ENCODE measurements around the gene OTOP1. TPM values are rescaled to one million over a fixed set of nuclear protein-coding genes. Genes with fewer than 3 reads are reported as not detected.

The OTOP1 gene
- total RNA-seq, 4 donors from 2014 or later, result not detected

Other genes starting within 250 kb of the OTOP1 start
- gene TMEM128, start 21.3 kb upstream of the OTOP1 start, total RNA-seq, result 10 to 100 TPM in 3 of 4 donors, 1 to 10 TPM in 1; 9.4 to 27.3 (median 15.3) TPM
- 10 to 100 TPM; 13.1 to 40.7 (median 15.5) TPM for gene LYAR, start 63.2 kb upstream of the OTOP1 start, total RNA-seq
- 10 to 100 TPM in 1 of 4 donors, 1 to 10 TPM in 3; 3.1 to 10.7 (median 7.6) TPM for gene ZBTB49, start 63.3 kb upstream of the OTOP1 start, total RNA-seq
- 10 to 100 TPM in 1 of 4 donors, 1 to 10 TPM in 3; 1.6 to 15.3 (median 6.3) TPM for gene NSG1, start 160.2 kb upstream of the OTOP1 start, total RNA-seq